HT1080 (cell line): Measurements from ENCODE around the gene SDC4. TPM values are rescaled to one million over a fixed set of nuclear protein-coding genes. Genes with fewer than 3 reads are reported as not detected.

ENCODE experiments used
- DNase-seq: peaks from one replicate; pipeline ENCODE4 v3.0.0-alpha.2; 2015; ENCODE audit warnings: low read depth
- total RNA-seq: library from RNA; depleted of rRNA; stranded (reverse); fragments of >200 nt; shearing (Covaris generic); gene quantifications from 2 replicates; pipeline ENCODE4 v1.2.3, GENCODE V29; 2014

SDC4 gene
- total RNA-seq, 1 experiment from 2014 or later: 53.4 TPM

DNA sequence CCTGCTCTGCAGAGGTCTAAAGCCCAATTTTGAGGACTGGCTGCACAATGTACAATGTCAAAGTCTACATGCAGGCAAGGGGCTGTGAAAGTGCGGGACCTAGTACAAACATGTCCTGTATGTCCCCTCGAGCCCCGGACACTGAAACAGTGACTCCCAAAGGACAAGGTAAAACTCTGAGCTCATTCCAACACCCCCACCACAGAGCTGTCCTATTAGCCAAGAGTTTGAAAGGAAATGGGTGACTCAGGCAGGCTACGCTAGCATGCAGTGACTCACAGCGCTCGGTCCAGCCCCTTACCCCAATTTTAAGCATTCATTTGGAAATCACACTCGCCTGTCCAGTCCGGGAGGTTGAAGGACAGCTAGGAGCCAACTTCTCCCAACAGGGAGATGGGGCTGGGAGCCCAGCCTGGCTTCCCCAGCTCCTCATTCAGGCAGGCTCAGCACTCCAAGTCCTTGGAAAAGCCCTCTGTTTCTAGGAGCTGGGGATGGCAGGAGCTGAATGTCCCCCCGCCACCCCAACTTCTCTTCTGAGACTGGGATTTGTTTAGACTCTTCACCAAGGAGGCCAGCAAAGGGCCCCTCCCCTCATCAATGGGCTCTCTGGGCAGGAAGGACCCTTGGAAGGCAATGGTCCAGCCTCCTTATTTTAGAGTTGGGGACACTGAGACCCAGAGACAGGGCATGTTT is 3.9 kb downstream of the SDC4 start:
- DNase-seq: peak; percentile 94

DNA sequence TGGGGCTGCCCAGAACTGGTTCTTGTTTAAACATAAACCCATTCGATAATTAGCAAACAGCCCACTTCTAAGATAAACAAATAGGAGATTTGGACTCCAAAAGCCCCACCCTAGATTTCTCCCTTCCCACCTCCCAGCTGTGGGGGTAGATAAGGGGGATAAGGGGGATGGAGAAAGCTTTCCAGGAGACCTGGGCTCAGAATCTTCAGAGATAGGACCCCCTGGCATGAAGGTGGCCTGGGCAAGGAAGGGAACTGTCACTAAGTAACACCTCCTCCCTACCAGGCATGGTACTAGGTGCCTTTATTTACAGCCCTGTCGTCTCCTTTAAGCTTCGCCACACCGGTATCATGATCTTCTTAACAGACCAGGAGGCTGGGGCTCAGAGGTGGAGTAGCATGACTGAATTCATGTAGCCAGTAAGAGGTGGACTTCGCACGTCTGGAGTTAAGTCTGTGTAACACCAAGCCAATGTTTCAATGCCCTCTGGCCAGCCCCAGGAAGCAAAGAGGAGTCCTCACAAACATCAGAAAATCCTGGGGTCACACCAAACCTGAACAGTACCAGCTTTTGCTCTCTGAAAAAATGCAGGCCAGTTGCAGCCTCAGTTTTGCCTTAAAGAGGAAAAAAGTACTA is 4.6 kb downstream of the SDC4 start:
- DNase-seq: no peak

DNA sequence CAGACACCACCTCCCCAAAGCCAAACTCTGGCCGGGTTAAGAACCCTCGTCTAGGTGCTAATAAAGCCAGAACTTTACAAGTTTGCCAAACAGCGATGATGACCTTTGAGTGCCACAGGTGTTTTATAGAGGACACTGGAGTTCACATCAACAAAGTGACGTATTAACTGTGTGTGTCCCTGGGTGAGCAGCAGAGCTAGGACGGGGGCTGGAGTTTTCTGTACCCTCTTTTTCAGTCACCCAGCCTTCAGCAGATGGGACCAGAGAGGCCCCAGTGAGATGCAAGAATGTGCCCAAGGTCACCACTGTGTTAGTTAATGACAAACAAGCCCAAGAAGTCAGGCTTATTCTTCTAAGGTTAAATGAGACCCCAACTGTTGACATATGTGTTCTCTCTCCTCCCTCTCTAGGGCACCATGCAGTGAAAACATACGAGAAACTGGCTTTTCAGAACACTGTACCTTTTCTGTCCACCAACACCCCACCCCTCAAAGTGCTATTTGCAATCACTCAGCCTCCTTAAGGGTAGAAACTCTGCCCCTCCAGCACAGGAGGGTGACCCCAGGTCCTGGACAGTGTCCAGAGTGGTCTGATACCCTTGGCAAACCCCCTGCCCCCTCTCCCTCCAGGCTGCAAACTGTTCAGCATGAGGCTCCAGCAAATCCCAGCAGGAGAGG is 5.2 kb downstream of the SDC4 start:
- DNase-seq: no peak

DNA sequence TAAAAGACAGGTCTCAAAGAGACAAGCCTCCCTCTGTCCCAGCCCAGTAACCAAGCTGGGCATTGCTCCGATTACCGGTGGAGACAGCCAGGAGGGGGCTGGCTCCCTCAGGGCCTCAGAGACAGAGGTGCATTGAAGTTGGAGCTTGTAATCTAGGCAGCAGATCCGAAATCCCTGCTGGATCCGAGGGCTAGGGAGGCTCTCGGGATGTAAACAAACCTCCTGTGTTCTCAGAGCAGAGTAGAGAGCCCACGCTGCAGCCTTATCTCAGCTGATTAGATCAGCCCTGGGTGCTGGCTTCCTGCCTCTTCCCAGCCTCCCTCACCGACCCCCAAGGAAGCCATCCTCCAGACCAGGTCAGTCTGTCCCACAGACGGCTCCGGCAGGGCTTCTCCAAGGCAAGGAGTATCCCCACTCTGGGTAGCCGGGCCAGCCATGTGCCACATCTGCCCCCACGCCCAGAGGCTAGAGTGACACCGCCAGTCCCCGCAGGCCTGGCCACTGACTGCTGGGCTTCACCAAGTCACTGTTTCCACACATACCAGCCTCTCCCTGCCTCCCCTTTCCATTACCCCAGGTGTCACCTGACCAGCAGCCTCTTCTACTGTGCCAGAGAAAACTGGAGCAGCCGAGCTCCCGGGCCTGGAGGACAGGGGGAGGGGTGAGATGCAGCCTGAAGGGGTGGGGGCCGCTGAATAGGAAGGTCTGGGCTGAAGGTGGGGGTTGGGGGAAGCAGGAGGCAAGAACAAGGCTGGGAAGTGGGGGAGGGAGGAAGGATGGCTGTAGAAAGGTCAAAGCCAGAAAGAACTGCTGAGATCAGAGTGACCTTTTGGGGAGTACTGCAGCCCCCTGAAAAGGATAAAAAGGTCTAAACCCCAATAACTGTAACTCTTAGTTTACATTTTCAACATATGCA is 6.0 kb downstream of the SDC4 start:
- no peak for DNase-seq

DNA sequence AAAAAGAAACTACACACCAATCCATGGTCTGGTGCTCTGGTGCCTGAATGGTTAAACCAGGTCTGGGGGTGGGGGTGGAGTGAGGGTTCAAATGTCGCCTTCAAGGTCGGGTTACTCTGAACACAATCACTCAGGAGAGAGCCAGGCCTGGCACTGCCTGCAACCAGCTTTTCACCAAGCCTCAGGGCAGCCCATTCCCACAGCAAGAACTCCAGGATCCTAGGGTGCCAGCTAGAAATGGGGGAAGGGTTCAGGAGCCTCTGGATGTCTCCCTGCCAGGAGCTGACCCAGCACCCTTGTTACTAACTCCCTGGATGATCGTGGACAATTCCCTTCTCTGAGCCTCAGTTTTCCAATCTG is 6.7 kb downstream of the SDC4 start:
- DNase-seq: no peak

DNA sequence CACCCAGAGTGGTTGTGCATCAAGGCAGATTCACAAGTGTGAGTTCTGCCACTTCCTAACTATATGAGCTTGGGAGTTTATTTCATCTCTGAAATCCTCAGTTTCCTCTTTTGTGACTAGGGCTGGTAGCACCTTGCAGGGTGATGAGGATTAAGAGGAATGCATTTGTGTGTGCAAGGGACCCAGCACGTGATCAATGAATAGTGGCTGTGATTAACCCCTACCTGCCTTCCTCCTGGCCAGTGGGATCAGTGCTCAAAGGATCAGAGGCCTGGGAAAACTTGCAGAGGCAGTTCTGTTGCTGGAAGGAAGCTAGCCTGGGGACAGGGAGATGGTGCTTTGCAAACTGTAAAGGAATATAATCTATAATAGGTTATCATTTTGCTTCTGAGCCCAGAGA is 7.3 kb downstream of the SDC4 start:
- DNase-seq: no peak

DNA sequence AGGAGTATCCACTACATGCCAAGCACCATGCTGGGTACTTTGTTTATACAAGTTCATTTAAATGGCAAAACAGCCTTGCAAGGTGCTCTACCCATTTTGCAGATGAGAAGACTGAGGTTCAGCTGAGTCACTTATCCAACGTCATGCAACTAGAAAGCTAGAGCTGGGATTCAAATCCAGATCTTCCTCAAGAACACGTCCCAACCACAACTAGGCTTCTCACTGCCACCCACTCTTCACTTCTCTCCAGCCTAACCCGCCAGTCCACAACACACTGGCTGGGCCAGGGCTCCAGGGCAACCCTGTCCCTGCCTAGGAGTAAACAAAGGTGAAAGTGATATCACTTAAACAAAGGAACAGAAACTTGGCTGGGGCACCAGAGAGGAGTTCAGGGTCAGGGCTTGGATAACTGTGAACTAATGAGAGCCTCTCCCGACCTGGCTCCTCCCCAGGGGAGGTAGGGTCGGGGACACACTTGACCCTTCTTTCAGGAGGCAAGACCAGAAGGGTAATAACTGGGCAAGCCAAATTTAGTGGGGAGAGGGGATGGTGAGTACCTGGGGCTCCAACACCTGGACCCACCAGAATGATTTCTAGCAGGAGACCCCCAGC is 7.9 kb downstream of the SDC4 start:
- DNase-seq: no peak

DNA sequence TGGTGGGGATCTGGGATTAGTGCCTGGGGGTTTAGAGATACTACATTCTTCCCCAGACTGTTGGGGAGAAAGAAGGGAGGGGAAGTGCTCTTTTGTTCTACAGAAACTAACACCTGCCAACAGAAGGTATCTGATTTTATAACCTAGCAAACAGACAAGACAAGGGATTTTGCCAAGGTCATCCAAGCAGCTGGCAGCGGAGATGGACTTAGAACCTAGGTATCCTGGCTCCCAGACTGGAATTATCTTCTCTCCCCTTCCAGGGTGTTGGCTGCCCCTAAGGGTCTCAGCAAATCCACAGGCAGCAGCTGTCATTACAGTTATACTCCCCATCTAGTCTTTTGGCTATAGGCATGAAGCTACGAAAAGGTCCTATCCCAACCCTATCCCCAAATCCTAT is 8.4 kb downstream of the SDC4 start:
- DNase-seq: no peak

DNA sequence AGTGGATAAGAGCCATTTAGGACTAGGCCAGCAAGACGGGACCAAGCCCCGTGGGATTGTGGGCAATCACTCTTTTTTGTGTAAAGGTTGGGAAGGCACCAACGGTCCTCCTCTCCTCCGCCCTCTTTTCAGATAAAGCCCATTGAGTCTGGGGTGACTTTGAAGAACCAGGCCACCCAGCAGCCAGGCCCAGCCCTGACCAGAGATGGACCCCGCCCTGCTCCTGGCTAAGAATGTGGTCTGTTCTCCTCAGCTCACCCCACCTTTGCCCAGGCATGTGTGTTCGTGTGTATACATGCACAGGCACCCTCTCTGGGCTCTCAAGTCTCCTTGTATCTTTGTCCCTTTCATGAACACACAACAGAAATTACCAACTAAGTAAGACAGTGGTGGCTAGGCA is 9.1 kb downstream of the SDC4 start:
- DNase-seq: no peak

DNA sequence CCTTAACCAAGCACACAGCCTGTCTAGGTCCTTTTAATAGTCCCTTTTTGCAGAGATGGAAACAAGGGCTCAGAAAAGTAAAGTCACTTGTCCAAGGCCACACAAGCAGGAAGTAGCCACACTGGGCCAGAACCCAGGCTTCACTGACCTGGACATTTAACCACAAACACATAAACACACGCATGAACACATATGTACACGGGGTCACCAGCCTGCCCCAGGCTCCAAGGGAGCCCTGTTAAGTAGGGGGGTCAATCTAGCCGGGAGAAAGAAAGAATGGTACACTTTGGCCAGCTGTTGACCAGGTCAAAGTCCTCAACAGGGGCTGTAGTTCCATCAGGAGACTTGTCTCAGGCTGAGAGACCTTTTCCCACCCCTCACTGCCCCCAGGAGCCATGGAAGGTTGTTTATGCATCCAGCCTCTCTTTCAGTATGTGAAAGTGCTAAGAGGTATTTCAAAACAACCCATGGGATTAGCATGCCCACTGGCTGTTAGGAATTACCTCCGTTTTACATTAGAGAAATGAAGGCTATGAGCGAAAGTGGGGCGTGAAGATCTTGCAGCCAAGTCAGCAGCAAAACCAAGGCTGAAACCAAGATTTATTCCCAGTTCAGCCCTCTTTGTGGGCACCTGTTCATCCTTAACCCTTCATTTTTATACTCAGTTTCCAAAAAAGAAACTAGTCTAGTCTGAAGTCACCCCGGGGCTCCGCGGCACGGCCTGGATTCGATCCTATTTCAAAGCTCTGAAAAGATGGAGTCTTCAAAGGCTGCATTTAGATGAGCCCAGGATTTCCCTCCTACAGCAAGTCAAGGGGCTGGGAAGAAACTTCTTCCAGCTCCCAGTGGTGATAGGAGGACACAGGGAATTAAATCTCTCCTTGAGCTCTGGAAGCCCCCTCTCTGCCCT is 9.8 kb downstream of the SDC4 start:
- DNase-seq: no peak

DNA sequence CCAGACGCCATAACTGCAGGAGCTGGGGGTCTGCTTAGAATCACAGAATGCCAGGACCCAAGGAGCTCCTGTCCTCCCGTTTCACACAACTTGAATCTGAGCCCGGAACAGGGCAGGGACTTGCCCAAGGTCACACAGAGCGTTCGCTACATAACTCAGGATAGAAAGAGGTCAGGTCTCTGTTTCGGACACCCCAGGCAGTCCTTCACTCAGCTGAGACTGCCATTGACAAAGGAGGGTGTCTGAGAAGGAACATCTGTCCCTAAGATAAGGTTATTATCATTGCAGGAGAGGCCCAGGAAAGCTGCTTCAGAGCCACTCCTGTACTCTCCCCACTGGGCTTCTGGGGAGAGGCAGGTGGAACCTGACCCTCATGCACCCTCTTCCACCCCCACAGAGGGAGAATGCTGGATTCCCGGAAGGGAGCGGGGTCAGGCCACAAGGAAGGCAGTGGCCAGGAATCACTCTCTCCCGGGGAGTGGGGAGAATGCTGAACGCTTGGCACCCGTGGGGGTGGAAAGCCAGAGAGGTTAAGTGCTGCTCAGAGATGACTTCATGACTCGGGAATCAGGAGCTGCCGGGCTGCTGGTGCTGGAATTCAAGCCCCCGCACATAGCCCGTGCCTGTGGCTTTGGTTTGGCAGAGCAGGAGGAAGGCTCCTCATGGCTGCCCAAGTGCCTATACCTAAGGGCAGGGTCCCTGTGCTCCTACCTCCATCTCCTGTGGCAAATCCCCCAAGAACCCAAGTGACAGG is 10.7 kb downstream of the SDC4 start:
- DNase-seq: peak; percentile 81

DNA sequence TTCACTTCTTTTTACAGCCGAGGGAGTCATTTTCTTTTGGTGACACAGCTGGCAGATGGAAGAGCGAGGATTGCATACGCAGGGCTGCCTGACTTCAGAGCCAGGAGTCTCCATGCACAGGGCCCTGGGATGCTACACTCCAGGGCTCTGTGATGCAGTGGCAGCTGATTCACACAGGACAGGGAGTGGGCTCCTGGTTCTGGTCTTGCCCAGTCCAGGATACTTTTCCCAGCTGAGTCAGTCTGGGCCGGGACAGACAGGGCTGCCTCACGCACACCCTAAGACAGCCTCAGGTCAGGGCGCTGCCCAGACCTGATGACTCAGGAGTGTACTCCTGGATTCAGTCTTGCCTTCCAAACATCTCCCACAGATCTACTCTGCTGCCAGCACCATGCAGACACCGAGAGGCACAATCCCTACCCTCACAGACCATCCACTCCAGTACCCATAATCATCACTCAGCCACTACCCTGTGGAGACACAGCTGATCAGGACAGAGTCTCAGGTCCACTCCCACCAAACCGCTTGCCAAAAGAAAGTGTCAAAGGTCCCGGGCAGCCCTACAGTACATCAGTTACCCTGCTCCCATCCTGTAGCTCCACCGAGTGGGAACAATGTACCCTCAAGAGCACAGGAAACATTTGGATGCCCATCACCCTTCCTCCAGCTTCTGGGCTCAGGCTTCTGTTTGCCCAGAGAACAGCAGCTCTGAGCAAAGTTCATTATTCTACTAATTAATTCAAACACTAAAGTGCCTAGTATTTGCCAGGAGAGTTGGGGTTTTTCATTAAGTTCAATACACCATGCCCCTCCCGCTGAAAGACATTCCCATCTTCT is 11.5 kb downstream of the SDC4 start:
- peak; percentile 96 for DNase-seq

DNA sequence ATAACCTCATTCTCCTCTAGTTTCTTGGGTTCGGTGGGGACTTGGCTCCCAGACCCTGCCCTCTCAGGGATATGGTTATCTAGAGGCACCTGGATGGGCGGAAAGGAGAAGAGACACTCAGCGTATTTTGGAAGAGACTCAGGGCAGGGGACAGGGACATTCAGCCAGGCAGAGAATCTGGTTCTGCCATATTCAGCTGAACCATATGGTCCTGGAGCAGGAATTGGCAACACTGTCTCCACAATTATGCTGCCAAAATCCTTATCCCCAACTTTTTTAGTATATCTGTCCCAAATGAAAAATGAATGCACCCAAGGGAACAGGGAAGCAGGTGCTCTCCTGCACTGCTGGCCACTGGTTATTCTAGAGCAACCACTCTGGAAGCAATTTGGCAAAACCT is 17.7 kb downstream of the SDC4 start:
- DNase-seq: no peak

DNA sequence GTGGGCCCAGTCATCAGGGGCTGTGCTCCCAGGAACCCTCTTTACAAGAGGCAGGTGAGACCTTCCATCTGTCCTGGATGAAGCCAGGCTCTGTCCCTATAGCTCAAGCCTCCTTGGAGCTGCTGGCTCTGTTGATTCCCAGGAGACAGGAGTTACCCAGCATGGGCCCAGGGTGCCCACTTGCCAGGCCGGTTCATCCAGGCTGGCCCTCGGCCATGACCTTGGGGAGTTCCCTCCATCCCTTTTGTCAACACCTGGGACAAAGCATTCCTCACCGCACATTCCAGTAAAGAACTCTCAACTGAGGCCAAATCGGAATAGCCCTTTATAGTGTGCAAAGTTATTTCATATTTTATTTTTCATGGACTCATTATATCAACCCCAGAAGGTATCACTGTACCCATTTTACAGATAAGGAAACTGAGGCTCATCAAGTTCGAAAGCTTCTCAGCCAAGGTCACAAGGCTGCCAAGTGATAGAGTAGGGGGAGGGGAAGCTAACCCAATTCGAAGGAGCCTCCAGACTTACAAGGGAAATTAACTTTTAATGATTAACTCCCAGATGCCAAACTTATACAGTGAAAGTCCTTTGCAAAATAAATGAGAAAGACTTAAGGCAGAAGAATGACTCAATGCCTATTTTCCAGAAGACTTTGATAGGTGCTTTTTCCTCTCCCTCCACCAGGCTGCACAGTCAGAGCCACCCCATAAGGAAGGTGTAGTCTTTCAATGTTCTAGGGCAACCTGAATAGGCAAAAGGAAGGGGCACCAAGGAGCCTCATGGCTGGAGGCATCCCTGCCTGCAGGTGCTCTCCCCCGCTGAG is 18.5 kb downstream of the SDC4 start:
- DNase-seq: no peak

DNA sequence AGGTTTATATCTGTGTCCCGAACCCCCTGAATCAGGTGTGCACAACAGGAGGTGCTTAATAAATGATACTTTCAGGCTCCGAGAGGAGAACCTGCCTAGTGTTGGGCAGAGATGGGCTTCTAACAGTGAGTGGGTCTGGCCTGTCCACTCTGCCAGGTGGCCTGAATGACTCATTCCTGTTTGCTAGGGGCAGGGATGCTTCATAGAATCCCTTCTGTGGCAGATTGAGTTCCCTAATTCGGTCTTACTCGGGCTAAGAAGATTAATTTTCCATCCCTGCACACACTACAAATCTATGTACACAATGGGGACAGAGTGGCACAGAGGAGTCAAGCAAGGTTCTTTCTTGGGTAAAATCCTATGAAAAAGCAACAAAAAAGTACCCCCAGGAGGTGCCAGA is 19.8 kb downstream of the SDC4 start:
- DNase-seq: no peak

DNA sequence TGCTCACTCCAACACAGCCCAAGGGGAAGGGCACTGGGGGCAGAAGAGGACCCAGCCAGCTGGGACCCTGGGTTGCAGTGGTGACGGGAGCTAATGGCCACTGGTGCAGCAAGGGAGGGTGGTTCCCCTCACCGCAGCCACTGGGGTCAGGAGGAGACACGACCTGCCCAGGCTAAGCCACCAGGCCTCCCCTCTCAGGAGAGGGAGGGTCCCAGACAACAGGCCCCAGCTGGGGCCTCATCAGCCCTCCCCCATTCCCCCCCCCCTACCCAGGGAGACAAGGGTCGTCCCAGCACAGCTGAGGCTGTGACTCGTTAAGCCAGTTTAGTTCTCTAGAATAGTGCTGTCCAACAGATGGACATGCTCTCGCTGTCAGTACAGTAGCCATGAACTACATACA is 22.9 kb downstream of the SDC4 start:
- DNase-seq: no peak

DNA sequence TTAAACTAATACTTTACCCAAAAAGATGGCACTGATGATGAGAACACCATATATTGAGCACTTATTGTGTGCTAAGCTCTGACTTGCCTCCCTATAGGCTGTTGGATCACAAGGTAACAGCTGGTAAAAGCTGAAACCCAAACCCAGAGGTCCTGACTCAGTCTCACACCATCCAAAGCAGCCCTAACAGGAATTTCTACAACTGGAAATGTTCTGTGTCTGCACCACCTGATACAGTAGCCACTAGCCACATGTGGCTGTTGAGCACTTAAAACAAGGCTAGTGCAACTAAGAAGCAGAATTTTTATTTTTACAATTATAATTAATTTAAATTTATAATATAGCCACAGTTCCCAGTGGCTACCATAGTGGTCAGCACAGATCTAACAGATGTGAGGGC is 24.5 kb downstream of the SDC4 start:
- no peak for DNase-seq

DNA sequence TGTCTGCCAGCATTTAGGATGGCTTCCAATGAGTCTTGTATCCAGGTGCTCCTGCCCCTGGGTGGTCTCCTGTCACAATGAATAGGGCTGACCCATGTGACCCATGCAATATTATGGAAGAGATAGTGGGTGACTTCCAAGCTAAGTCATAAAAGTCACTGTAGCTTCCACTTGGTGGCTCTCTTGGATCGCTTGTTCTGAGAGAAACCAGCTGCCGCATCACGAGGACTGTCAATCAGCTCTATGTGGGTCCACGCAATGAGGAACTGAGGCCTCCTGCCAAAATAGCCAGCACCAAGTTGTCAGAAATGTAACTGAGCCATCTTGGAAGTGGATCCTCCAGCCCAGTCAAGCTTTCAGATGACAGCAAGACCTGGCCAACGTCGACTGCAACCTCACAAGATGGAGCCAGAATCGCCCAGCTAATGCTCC is 25.3 kb downstream of the SDC4 start:
- no peak for DNase-seq
